GM15510 (cell line): ENCODE measurements around the gene PPIL6.

Experiments
- POLR2A ChIP-seq: IDR thresholded peaks from 3 replicates; pipeline ENCODE4 v1.6.1; 2011; ENCODE audit warnings: borderline replicate concordance; ENCODE audit not compliant: insufficient read length; ENCODE audit errors: extremely low read depth

The PPIL6 gene

DNA sequence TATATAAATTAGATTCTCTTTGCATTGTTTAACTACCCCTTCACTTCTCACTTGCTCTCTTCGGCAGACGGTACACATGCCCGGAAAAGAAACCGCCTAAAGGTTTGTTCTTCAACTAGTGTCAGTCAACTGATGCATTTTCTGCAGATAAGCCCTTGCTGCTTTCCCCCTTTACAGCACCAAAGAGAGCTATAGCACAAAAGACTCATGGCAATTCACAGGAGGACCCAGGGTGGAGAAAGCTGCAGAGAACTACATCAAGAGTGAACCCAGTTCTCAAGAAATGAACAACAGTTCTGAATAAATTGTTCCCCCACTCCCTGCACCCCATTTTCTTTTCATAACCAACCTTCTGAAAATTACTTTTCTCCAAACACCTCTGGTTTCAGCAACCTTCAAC is 67.1 kb downstream of the PPIL6 start:
- TF ChIP-seq POLR2A, result no peak

GRCh38 chr6:109372130-109372529 is 68.3 kb downstream of the PPIL6 start:
- no peak for TF ChIP-seq POLR2A

DNA sequence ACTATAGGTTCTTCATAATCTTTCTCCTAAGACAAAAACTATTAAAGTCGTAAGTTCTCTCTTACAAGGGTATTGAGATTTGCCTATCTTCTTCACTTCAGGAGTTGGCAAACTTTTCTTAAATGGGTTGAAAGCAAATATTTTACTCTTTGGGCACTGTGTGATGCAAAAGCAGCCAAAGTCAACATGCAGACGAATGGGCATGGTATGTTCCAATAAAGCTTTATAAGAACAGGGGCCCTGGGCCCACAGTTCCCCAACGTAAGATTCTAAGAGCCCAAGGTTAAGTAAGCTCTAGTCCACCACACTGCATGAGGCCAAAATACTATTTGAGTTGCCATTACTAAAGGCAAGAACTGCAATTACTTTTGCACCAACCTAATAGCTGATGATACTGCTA is 69.6 kb downstream of the PPIL6 start:
- TF ChIP-seq POLR2A, result no peak

GRCh38 chr6:109370336-109370735 is 70.1 kb downstream of the PPIL6 start:
- TF ChIP-seq POLR2A, result no peak

GRCh38 chr6:109369728-109370127 is 70.7 kb downstream of the PPIL6 start:
- no peak for TF ChIP-seq POLR2A

GRCh38 chr6:109363753-109364152 is 76.7 kb downstream of the PPIL6 start:
- TF ChIP-seq POLR2A, result no peak

GRCh38 chr6:109362102-109362884 is 78.1 kb downstream of the PPIL6 start:
- no peak for TF ChIP-seq POLR2A

DNA sequence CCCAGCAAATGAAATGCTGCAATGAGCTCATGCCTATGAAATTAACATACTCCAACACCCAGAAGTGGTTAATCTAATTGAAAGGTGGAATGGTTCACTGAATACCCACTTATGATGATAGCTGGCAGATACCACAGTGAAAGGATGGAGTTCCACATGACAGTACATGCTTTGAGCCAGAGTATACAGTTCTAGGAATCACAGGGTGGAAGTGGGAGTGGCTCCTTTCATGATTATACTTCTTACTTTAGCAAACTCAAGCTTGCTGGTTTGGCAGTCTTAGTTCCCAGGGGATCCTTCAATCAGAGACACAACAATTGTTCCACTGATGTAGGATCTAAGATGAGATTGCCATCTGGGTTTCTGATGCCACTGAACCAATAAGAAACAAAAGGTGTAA is 79.6 kb downstream of the PPIL6 start:
- no peak for TF ChIP-seq POLR2A

- TF ChIP-seq POLR2A, result no peak
These were observed 80.1 kb downstream of the PPIL6 start for GRCh38 chr6:109360281-109360680.

- no peak for TF ChIP-seq POLR2A
These were observed 81.2 kb downstream of the PPIL6 start for GRCh38 chr6:109359248-109359647.

- TF ChIP-seq POLR2A, result no peak
These were observed 82.2 kb downstream of the PPIL6 start for GRCh38 chr6:109358204-109358603.

DNA sequence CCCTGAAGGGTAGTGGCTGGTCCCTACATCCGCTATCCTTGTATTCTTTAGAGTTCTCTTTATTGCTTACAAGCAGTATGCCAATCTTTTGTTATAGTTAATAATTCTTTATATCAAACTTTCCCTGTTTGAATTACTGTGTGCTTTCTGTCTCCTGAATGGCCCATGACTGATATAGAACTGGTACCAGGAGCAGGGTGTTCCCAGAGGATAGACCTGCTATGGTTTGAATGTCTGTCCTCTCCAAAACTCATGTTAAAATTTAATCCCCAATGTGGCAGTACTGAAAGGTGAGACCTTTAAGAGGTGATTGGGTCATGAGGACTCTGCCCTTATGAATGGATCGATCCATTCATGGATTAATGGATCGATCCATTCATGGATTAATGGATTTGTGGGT is 84.2 kb downstream of the PPIL6 start:
- no peak for TF ChIP-seq POLR2A

- TF ChIP-seq POLR2A, result no peak
These were observed 88.9 kb downstream of the PPIL6 start for GRCh38 chr6:109351231-109352130.

DNA sequence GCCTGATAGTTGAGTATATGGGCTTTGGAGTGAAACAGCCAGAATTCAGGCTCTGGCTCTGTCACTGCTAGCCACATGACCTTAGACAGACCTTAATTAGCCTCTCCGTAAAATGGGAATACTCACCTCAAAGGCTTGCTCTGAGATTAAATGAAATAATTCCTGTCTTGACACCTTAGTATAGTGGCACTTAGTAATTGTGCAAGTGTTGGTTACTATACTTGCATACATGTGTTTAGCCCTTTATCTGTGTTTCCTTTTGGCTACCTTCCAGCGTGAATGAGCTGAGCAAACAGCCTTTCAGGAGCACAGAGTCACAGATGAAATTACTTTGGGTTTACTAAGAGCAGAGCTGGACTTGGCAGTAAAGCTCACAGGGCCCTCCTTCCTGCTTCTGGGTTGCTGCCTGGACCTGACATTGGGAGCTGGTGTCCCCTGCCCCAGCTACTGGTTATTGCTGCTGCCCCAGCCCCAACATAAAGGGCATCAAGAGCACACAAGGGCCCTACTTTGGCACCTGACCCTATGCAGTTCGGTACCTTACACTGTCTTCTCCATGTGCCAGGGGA is 90.9 kb downstream of the PPIL6 start:
- no peak for TF ChIP-seq POLR2A

DNA sequence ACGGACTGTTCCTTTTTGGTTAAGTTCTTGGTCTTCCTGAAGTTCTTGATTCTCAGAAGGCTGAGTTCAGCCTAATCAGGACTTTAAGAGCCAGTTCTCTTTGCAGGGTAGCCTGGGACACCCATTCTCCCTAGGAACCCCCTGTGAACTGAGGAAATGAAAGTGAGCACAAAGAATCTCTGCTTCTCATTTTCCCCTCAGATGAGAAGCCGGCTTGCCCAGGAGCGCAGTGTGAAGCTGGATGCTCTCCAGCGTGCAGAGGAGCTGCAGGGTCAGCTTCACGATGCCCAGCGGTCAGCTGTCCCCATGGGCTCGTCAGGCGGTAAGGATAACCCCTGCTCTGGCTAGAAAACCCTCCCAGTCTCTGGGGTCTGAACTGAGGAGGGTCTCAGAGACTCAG is 92.2 kb downstream of the PPIL6 start:
- TF ChIP-seq POLR2A, result no peak
